ENCODE data around the gene NR1D1. TPM values are rescaled to one million over a fixed set of nuclear protein-coding genes. Genes with fewer than 3 reads are reported as not detected.

Gene NR1D1
- total RNA-seq, 1 donor from 2014 or later = 1.7 TPM

DNA sequence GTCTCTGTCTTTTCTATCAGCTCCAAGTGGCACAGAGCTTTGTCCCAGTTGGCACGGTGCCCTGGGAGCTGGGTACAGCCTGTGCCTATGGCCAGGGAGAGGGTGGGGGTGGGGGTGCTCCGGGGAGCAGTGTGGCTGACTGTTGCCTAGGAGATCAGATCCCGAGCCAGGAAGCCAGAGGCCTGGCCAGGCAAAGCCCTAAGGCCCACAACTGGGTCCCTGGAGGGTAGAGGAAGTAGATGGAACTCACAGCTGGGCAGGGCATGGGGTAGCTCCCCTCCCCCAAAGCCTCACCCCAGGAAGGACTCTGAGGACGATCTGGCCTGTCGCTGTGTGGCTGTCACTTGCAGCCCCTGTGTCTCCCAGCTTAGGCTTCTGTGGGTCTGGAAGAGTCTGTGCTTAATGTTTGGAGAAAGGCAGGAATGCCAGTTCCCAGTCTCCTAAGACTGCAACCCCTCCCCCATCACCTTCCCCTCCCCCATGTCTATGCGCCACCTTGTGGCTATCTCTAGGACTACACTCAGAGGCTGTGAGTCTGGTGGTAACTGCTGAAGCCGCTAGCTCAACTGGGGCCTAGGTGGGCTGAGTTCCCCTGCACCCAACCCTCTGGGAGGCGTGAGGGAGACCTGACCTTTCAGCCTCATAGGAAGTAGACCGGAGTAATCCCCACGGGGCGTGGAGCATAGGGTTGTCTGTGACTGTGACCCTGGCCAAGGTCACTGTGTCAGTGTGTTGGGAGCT lies 25.0 kb downstream of the NR1D1 start:
- DNase-seq = peak; percentile 76

DNA sequence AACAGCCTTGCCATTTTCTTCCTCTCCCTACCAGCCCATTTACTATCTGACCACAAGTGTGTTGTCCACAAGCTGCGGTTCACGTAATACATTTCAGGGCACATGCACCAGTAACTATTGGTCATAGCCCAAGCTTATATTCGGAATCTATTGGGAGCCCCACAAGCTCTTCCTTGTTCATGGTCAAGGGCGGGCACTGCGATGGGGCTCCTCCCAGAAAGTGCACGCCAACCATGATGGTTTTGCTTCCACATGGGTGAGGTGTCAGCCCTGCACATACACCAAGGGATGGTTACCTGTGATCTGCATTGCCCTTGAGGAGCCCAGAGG lies 25.6 kb downstream of the NR1D1 start:
- no peak for DNase-seq

DNA sequence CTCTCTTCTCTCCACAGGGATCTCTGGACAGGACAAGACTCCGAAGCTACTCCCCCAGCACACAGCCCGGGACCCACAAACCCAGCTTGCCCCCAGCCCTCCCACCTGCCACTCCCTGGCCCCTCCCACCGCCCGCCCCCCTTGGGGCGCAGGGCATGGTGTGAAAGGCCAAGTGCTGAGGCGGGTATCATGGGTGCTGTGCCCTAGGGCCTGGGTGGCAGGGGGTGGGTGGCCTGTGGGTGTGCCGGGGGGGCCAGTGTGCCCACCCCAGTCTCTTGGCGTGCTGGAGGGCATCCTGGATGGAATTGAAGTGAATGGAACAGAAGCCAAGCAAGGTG lies 26.2 kb downstream of the NR1D1 start:
- no peak for DNase-seq

GRCh38 chr17:40073454-40074174 lies 26.8 kb downstream of the NR1D1 start:
- DNase-seq = no peak

DNA sequence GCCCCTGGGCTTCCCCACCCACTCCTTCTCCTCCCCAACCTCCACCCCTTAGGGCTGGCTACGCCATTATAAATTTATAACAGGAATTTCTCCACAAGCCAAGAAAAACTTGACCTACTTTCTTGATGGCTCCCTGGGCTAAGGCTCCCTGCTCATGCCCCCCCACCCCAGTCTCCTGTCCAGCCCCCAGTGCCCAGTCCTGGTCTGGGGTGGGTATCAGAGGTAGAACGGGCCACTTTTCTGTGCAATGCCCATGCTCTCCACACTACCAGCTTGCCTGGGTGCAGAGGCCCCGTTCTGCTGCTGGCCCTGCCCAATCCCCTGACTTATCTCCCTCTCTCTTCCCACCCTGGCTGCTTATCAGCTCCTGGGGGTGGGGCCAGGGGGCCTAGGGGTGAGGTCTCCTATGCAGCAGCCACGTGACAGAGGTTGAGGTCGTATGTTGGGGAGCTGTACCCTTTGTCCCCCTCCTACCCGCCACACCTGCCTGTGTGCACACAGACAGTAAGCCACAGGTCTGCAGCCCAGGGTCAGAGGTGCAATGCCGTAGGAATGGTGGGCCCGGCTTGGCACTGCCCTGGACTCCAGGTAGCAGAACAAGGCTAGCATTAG lies 27.5 kb downstream of the NR1D1 start:
- DNase-seq = no peak

DNA sequence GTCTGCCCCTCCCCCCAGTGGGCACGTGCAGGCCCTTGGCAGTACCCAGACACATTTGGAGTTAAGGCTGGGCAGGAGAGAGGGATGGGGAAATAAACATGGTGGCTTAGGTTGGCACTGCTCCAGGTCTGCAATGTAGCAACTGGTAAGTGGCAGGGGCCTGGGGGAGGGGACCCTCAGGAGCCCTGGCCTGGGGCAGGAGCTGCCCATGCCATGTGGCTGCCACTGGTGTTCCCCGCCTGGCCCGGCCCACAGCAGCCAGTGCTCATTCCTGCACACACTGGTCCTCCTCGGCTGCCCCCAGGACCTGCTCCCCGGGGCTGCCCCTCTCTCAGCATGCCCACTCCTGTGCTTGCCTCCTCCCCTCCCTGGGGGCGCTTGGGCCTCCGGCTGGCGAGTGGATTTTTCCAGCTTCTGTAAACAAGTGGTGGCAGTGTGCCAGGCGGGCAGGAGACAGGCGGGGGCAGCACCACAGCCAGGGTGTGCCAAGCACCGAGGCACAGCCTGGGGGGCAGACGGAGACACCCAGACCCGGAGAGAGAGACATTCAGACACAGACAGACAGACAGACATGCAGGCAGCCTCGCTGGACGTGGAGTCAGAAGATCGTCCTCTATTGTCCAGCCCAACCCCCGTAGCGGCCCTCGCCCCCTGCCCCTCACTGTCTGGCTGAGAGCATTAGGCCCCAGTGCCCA lies 28.2 kb downstream of the NR1D1 start:
- peak; percentile 57 for DNase-seq

DNA sequence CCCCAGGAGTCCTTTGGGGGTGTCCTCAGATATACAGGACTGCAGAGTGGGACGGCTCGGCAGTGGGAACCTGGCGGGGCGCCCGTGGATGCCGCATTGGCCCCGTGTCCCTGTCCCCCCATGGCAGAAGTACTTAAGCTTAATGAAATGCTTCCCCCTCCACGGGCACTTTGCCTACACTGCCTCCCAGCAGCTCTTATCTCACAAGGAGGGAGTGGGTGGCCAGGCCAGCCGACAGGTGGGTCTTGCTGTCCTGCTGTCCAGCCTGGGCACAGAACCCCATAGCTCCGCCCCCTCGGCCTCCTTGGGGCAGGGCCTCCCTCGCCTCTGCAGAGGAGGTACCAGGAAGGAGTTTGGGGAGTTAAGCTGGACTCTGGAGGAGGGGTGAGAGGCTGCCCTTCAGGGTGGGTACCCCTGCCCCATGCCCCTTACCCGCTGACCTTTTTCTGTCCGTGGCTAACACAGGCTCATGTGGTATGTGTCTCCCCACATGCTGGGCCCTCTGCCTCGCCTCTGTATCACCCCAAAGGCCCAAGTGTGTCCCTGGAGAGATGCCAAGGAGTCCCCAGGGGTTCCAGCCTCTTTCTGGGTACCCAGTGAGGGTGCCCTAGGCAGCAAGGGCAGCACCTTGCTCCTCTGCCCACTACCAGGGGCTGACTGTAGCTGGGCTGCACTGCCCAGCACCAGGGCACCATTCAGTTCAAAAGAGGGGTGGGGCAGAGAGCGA lies 28.9 kb downstream of the NR1D1 start:
- DNase-seq = no peak

DNA sequence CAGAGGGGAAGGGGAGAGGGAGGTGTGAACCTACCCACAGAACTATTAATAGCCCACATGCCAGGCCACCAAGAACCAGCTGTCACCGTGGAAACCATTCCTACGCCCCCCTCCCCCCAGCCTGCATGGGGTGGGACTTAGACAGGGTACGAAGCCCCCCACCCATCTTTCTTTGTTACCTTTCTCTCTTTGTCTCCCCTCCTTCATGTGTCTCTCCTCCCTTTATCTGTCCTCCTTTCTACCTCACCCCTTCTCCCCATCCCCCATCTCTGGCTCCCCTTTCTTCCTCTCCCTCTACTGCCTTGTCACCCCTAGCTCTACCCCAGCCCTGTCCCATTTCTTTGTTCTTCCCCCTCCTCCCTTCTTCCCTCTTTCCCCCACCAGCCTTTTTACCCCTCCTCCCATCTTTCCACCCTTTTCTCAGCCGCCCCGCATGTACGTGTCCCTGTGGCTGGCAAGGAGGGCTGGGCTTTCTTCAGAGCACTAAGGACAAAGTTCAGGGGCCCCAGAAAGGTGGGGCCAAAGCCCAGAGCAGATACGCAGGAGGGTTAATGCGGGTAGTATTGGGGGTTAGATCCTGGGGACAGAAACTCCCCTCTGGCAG lies 29.6 kb downstream of the NR1D1 start:
- DNase-seq = no peak

DNA sequence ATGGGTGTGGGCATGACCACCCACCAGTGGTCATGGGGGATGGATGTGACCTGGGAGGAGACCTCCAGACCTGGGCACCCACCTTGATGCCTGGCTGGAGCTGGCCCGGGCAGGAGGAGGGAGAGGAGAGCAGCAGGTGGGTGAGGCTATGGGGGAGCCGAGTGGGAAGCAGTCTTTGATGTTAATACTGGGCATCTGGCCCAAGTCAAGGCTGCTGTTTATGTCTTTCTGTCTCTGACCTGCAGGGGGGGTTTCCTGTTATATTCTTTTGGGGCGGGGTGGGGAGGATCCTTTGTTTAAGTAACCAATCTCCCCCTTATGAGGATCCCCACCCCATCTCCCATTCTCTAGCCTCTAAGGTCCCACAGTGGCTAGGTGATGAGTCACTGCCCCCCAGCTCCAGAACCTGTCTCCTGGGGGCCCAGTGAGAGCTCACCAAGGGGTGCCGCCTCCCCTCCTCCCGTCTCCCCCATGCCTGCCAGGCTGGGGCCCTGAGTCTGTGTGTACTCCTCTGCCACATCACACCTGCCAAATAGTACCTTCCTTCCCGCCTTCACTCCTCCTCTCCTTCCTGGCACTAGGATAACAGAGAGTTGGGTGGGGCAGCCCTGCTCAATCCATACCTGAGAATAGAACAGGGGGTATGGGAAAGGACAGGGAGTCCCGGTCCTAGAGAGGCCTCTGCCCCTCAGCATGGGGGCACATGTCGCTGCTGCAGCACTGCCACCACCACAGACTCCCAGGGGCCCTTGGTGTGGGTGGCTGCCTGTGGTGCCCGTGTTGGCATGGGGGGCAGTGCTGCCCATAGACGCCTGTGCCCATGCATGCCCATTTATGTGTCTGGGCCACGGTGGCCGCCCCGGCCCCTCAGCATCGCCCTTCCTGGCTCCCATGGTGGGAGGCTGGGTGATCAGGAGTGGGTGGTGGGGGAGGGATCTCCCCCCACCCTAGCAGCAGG lies 30.4 kb downstream of the NR1D1 start:
- peak; percentile 64 for DNase-seq

GRCh38 chr17:40068917-40069750 lies 31.3 kb downstream of the NR1D1 start:
- peak; percentile 67 for DNase-seq

GRCh38 chr17:40068584-40068916 lies 31.8 kb downstream of the NR1D1 start:
- no peak for DNase-seq

DNA sequence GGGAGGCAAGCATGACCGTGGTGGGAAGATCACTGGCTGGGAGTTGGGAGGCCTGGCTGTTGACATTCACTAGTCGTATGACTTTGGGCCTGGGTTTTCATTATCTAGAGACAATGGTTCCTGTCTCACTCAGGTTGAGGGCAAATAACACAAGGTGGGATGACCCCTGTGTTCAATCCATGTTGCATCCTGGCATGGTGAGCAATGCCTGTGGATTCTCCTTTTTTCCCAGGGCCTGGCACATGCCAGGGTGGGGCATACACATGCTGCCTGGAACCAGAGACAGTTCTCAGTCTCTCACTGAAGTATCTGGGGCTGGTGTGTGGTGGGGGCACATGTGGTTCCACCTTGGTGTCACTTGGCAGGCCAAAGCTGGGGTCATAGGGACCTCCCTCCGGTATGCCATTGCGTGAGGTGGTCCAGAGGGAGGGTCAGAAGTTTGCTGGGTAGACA lies 32.2 kb downstream of the NR1D1 start:
- DNase-seq = no peak

GRCh38 chr17:40067710-40068109 lies 32.7 kb downstream of the NR1D1 start:
- DNase-seq = no peak

DNA sequence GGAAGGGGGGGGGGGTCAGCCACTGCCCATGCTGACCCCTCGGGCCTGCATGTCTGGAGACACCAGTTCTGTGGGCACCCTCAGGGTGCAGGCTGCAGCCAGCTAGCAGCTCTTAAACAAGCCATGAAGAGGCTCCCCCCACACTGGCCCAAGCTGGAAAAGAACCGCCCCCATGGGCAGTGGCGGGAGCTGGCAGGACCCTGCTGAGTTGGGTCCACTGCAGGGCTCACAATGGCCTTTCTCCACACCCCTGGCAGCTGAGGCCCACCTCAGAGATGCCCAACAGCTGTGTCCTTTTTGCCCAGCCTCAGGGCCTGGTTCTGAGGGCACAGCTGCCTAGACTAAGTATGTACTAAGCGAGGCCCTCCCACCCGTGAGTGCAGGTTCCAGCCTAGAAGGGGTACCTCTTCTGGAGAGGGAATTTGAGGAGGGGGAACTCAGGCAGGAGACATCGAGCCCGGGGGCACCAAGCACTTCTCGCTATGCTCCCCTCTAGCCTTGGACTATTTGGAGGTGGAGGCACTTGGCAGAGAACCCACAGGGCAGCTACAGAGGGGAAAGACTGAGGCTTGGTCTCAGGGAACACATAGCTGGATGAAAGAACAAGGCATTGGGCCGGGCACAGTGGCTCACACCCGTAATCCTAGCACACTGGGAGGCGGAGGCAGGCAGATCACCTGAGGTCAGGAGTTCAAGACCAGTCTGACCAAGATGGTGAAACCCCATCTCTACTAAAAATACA lies 34.4 kb downstream of the NR1D1 start:
- DNase-seq = no peak

DNA sequence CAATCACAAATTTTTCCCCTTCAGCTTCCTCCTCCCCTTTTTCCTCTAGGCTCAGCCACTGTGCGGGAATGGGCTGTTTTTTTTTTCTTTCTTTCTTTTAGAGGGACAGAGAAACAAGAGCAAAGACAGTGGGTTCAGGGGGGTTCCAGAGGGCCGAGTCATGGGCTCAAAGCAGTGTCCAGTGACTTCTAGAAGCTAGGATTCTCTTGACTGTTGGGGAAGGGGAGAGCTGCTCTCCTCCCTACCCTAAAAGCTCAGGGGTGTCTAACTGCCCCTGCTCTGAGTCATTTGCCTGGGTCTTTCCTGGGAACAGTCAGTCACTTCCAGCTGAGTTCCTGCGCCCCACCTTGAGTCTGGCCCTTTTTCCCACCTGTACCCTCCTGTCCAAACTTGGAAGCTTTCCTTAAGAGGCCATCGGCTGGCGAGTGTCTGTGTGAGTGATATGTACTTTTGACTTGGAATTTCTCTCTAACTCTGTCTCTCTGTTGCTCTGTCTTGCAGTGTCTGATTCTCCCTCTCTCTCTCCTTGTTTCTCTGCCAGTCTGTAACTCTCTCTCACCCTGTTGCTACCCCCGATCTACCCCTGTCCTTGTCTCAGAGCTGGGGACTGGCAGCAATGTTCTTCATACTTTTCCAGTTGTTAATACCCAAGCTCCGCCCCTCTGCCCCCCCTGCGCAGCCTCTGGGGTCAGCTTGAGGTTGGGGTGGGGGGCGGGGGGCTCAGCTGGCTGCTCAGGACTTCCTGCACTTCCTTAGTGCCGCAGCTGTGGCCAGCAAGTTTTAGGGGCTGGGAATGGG lies 35.2 kb downstream of the NR1D1 start:
- peak; percentile 28 for DNase-seq

- no peak for DNase-seq
These were observed 36.4 kb downstream of the NR1D1 start for GRCh38 chr17:40063901-40064531.

GRCh38 chr17:40063187-40063771 lies 37.1 kb downstream of the NR1D1 start:
- peak; percentile 49 for DNase-seq
